UCSD-AML1 (cell line): Measurements from ENCODE around the gene ANKAR.
"Not testable (repeated sequence)": the region's sequence is repeated elsewhere in the genome, so short reads cannot be mapped to it uniquely, and the experiment has no call there.

Experiments
- DNase-seq: peaks from one replicate; lab custom pipeline; 2025; ENCODE audit not compliant: unreplicated experiment; lab: John Stamatoyannopoulos, UW

Gene ANKAR

DNA sequence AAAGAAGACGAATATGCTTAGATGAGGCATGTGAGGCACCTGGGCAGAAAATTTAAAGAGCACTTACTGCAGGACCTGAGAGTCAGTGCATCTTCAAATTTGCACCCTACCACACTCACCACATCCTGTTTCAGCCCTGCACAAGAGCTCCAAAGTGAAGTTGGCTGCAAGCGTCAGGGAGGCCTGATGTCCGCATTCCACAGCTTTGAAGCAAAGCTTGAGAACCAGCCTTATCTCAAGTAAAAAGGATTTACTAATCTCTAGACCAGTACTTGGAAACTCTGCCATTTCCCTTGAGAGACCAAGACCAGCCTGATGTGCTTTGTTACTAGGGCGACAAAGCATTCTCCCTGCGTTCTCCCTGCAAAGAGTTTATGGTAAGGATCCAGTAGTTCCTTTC is 16.6 kb upstream of the ANKAR start:
- peak; percentile 14 for DNase-seq

DNA sequence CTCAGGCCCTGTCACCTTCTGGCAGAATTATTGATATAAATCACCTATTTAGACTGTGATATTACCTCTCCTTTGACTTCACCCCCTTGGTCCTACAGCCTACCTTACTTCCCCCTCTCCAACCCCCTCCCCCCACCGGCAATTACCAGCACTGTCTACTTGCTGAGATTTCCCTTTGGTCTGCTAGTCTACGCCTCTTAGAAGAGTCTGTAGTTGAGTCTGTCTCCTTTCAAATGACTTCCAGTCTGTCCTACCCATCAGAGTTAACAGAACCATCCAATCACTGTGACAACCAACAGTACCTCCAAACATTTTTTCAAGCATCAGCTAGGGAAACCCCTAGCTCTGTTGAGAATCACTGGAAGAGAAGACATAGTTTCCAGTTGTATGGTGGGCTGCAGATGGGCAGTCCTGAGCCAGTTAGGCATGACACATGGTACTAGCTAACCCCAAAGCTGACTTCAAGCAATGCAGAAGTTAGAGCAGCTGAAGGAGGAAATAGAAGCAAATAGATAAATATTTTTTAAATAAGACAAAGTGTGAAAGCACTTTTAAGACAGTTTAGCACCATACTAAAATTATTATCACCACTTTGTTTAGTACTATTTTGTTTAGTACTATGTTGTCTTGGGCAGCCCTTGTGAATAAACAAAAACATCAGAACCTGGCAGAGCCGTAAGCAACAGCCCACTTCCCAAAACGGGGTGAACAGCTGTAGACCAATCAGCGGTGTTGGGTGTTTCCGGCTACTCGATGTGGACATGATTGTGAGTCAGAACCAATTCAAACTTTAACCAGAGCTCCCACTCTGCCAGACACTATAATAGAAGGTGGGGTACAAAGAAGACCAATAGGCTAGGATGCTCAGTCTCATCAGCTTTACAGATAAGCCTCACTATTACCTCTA is 15.9 kb upstream of the ANKAR start:
- DNase-seq, result peak; percentile 7

- DNase-seq, result no peak
These were observed 14.7 kb upstream of the ANKAR start for GRCh38 chr2:189659734-189660133.

DNA sequence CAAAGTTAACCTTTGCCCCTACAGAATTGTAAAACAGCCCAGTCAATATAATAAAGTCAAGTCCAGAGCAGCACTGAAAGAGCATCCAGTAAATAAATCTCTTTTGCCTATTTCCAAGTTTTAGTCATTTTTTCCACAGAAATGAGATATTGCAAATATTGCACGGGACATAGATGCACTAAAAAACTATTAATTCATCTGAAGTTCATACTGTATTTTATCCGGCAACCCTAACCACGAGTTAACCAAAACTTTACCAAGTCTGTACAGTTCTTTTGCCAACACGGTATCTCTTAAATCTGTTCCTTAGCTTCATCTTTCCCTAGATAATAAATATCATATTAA is 13.7 kb upstream of the ANKAR start:
- DNase-seq, result no peak

DNA sequence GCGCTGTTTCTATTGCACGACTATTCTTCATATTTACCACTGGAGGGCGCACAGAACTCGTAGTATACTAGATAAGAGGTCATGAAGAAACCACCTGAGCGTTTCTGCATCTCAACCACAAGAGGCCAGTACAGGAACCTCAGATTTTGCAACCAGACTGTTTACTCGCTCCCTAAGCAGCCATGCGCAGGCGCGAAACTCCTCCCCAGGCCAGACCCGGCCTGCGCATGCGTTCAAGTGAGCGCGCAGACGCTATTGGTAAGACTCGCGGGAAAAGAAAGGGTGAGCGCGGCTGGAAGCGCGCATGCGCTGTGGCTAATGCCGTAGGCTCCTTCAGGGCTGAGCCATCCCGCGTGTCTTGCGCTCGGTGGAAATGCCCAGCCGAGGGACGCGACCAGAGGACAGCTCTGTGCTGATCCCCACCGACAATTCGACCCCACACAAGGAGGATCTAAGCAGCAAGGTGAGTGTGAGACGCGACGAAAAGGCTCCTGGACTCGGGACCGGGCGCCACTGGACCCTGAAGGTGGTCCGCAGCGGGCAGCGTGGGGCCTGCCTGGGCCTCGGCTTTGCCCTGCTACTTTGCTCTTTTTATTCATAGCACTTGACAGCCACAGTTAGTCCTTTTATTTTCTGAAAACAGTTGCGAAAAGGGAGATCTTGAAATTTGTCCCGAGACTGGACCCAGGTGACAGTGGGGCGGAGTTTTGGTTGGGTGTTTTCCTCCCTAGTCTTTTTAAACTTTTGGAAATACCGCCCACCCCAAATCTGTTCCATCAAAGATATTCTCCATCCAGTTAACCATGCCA is 13.1 kb upstream of the ANKAR start, which contains the start of gene ASNSD1:
ASNSD1 (plus strand) TSS at position 312 of the 809 bp plus-strand sequence. CDS start 4,674 bp downstream, outside the sequence.
- peak; percentile 99 for DNase-seq

- DNase-seq, result peak; percentile 28
These were observed 12.5 kb upstream of the ANKAR start for GRCh38 chr2:189661957-189662321.

DNA sequence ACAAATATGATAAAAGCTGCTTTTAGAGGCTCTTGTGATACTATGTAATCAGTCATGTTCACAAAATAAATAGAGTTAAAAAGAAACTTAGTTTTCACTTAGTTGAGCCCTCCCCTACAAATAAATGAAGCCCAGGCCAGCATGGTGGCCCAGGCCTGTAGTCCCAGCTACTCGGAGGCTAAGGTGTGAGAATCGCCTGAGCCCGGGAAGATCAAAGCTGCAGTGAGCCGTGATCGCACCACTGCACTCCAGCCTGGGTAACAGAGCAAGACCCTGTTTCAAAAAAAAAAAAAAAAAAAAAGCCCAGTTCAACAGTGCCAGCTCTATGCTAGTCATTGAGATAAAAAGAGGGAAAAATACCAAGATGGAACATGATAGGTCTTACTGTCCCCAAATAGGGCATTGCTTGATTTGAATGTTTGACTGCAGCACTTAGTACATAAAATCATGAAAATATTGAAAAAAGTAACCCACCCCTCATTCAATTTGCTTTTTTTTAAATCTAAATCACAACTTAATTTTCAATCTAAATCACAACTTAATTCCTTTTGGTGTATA is 11.7 kb upstream of the ANKAR start:
- no peak for DNase-seq

- not testable (repeated sequence) for DNase-seq
These were observed 11.2 kb upstream of the ANKAR start for GRCh38 chr2:189663319-189663718.

GRCh38 chr2:189669913-189670312 is 4.6 kb upstream of the ANKAR start:
- no peak for DNase-seq

DNA sequence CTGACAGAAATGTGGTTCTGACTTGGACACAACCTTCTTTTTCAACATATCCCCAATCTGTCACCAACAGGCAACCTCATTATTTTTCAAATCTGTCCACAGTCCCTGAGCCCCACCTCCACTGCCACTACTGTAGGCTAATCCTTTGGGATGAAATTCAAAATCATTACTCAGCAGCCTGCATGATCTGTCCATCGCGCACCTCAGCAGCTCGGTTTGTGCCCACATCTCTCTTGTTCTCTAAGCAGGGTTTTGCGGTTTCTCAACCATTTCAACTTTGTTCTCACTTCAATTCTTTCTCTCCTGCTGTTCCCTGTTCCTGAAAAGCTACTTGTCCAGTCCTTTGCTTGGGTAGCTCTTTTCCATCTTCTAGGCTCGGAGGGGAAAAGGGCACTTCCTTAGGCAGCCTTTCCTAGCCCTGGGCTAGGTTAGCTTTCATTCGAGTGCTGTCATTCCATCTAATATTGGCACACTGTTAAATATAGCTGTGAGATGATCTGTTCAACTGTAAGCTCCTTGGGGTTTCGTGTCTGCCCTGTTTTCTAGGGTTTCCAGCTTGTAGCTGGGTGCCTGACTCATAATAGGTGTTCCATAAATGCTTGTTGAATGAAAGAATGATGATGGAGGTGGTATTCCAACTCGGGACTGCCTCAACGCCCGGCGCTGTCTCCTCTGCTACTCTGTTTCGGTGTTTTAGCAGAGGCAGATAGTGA is 653 bp upstream of the ANKAR start:
- no peak for DNase-seq

- DNase-seq, result no peak
These were observed 2.0 kb downstream of the ANKAR start for GRCh38 chr2:189676471-189676870.

- DNase-seq, result no peak
These were observed 4.8 kb downstream of the ANKAR start for GRCh38 chr2:189679226-189679625.

- DNase-seq, result no peak
These were observed 6.7 kb downstream of the ANKAR start for GRCh38 chr2:189681203-189681602.

DNA sequence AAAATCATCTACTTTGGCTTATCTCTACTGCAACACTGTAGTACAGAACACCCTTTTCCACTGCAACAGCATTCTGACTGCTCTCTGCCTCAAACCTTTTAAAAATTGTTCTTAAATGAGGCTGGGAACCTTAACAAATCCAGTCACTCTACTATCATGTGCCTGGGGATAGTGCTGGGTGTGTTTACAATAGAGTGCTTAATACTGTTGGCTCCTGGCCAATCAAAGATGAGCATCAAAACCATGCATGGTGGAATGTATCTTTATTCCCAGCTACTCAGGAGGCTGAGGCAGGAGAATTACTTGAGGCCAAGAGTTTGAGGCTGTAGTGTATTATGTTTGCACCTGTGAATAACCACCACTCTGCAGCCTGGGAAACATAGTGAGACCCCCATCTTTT is 7.4 kb downstream of the ANKAR start:
- no peak for DNase-seq

- no peak for DNase-seq
These were observed 8.9 kb downstream of the ANKAR start for GRCh38 chr2:189683348-189683747.

GRCh38 chr2:189684811-189685210 is 10.3 kb downstream of the ANKAR start:
- no peak for DNase-seq

GRCh38 chr2:189685540-189686229 is 11.2 kb downstream of the ANKAR start:
- DNase-seq, result peak; percentile 38

GRCh38 chr2:189687796-189688195 is 13.3 kb downstream of the ANKAR start:
- DNase-seq, result not testable (repeated sequence)

DNA sequence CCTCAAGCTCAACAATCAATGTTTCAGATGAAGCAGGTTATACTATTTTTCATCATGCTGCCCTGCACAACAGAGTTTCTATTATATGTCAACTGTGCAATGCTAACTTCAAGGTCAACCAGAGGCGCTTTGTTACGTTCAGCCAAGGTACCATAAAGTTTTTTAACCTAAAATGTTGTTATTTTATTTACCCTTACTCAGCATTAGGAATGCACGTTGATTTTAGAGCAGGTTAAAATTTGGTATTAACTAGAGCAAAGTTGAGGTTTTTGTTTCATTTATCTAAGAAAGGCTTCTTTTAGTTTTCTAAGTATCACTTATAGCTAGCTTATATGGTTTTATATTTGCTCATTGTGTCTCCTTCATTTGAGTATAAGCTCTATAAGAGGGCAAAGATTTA is 21.8 kb downstream of the ANKAR start:
- no peak for DNase-seq

DNA sequence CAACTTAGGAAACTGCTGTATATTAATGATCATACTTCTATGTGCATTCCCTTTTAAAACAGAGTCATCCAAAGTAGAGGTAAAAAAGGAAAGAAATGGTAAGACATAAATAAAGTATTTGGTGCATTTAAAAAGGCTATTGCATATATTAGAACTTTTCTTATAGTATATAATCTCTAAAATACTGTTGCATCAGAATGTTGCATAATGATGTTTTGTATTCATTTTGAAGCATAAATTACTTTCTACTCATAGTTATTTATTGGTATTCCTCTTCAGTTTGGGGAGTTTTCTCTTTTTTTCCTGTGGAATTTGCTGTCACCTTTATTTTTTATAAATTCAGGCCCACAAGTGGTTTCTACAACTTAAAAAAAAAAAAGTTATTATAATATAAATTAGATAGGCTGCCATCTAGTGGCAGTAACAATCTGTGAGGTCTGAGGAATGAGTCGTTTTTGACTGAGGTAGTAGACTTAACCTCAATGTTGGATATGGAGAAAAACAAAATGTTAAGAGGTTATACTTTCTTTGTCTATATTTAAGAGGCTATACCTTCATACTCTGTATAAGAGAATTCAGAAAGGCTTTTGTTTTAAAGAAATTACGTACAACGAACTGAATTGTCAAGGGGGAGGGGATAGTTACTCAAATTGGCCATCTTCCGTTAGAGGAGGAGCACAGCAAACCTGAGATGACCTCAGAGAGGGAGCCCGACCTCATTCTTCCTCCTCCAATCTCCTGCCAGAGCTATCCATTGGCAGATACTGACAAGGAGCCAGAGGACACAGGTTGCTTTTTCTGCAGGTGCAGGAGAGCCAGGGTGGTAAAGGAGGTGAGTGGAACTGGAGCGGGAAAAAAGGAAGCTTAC is 23.8 kb downstream of the ANKAR start:
- no peak for DNase-seq
